Muscle layer of duodenum (tissue), 2 donors: Measurements from ENCODE around the gene MAST3.
"Not testable (repeated sequence)": the region's sequence is repeated elsewhere in the genome, so short reads cannot be mapped to it uniquely, and the experiment has no call there.

Experiments used
- H3K27ac ChIP-seq: one replicate; pipeline ENCODE4 v1.7.0; 2013; ENCODE audit warnings: mild to moderate bottlenecking, low read length
- H3K27me3 ChIP-seq: one replicate; pipeline ENCODE4 v1.7.0; 2013; ENCODE audit warnings: low read depth, mild to moderate bottlenecking, control low read depth, low read length
- H3K36me3 ChIP-seq, 2 donors: one replicate each; pipeline ENCODE4 v1.7.0; 2013; ENCODE audit warnings: low read length in 2 of 2, control low read depth in 1 of 2, mild to moderate bottlenecking in 1 of 2; ENCODE audit not compliant: insufficient read depth in 2 of 2, control insufficient read depth in 1 of 2
- H3K4me1 ChIP-seq, 2 donors: one replicate each; pipeline ENCODE4 v1.7.0; 2013; ENCODE audit warnings: low read length in 2 of 2, mild to moderate bottlenecking in 2 of 2, control low read depth in 1 of 2, moderate library complexity in 1 of 2; ENCODE audit not compliant: insufficient read depth in 2 of 2, control insufficient read depth in 1 of 2
- H3K4me3 ChIP-seq, 2 donors: one replicate each; pipeline ENCODE4 v1.7.0; 2013; ENCODE audit warnings: low read length in 2 of 2, low read depth in 1 of 2, mild to moderate bottlenecking in 1 of 2
- H3K9me3 ChIP-seq, 2 donors: one replicate each; pipeline ENCODE4 v1.7.0; 2013; ENCODE audit warnings: low read length in 2 of 2, control low read depth in 1 of 2, mild to moderate bottlenecking in 1 of 2; ENCODE audit not compliant: control insufficient read depth in 1 of 2
- donor health status: healthy.

Gene MAST3

DNA sequence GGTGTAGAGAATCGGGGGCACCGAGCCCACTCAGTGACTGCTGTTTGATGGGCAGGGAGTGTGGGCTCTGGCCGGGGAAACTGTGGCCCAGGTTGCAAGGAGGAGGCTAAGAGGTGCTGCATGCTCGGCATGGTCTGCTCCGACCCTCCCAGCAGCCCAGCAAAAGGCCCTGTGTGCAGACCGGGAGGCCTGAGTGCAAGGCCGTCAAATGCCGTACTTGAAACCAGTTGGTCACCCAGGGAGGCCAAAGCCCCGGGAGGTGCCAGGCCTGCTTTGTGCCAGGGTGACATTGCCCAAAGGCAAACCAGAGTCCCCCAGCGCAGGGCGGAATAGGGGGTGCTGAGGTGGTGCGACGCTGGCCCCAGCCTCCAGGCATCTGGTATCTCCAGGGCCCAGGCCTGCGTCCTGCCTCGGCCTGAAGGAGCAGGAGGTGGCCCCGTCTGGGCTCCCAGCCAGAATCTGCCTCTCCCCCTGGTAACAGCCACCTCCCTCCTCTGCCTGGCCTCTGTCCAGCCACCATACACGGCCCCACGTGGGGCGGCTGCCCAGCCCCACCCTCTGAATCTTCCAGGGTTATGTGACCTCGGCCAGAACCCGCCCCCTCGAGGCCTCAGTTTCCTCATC lies 59.4 kb downstream of the MAST3 start:
- Histone ChIP-seq H3K4me3 (peak overlapping the region in 1 of 2 donors; percentile 14), H3K9me3 (no peaks in the 10 kb centered on the region), H3K27me3 (no peaks in the 10 kb centered on the region), H3K27ac (peak overlapping the region; percentile 51), H3K36me3 (peaks cover 0 to 11% of the 10 kb centered on the region in 2 donors), H3K4me1 (peaks cover 22 to 59% of the 10 kb centered on the region in 2 donors)

DNA sequence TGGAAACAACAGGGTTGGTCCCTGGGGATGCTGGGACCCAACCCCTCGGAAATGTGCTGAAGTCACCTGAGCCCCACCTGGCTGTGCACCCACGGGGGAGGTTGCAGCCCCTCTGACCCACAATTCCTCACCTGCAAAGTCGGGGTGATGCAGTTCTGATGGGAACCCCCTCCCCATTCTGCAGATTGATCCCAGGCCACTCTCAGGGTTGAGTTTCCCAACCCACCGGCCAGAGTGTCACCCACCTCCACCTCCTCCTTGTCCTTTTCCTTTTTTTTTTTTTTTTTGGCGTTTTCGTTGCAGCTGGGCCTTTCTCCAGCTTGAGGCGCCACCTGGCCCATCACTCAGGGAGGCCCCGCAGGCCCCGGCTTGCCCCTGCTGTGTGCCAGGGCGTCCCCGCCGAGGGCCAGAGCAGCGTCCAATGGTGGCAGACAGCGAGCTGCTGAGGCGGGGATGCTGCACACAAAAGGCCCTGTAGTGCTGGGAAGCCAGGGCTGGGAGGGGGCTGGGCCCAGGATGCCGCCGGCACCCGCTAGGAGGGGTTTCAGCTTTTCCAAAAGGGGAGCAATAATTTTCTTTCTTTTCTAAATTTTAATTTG lies 60.0 kb downstream of the MAST3 start:
- Histone ChIP-seq H3K27me3 (no peaks in the 10 kb centered on the region), H3K27ac (peak overlapping the region; percentile 39), H3K9me3 (no peaks in the 10 kb centered on the region), H3K4me1 (peaks cover 22 to 60% of the 10 kb centered on the region in 2 donors), H3K36me3 (peaks cover 0 to 12% of the 10 kb centered on the region in 2 donors), H3K4me3 (peak overlapping the region in 1 of 2 donors; percentile 14)

DNA sequence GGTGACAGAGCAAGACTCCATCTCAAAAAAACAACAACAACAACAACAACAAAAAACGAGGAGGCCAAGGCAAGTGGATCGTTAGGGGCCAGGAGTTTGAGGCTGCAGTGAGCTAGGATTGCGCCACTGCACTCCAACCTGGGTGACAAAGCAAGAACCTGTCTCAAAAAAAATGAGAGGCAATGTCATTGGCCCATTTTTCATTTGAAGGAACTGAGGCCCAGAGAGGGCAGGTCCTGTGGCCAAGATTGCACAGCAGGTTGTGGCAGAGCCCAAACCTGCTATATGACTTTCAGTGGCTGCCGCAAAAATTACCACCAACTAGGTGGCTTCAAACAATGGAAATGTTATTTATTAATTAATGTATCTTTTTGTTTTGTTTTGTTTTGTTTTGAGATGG lies 60.9 kb downstream of the MAST3 start:
- Histone ChIP-seq H3K36me3 (peaks cover 8 to 18% of the 10 kb centered on the region in 2 donors), H3K27ac (no peak overlapping the region), H3K4me1 (peaks cover 22 to 60% of the 10 kb centered on the region in 2 donors)

DNA sequence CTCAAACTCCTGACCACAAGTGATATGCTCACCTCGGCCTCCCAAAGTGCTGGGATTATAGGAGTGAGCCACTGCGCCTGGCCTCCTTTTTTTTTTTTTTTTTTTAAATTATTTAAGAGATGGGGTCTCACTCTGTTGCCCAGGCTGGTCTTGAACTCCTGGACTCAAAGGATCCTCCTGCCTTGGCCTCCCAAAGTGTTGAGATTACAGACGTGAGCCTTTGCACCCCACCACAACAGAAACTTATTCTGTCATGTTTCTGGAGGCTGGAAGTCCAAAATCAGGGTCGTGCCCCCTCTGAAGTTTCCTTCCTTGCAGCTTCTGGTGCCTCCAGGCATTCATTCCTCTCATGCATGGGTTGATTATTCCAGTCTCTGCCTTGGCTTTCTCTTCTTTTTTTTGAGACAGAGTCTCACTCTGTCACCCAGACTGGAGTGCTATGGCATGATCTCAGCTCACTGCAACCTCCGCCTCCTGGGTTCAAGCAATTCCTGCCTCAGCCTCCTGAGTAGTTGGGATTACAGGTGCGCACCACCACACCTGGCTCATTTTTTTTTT lies 61.6 kb downstream of the MAST3 start:
- H3K4me3 ChIP-seq, H3K27ac ChIP-seq, H3K27me3 ChIP-seq, H3K9me3 ChIP-seq: not testable (repeated sequence)
- Histone ChIP-seq H3K36me3 (peaks cover 8 to 20% of the 10 kb centered on the region in 2 donors), H3K4me1 (peaks cover 19 to 55% of the 10 kb centered on the region in 2 donors)

More for the DNA sequence above, 60.9 kb downstream of the MAST3 start:
- Histone ChIP-seq H3K9me3 (no peaks in the 10 kb centered on the region), H3K4me3 (no peak overlapping the region), H3K27me3 (no peaks in the 10 kb centered on the region)

DNA sequence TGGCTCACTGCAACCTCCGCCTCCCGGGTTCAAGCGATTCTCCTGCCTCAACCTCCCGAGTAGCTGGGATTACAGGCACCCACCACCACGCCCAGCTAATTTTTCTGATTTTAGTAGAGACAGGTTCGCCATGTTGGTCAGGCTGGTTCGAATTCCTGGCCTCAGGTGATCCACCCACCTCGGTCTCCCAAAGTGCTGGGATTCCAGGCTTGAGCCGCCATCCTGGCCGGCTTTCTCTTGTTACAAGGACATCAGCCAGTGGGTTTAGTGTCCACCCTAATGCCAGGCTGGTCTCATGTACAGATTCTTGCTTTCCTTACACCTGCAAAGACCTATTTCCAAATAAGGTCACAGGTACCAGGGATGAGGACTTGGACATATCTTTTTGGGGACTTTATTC lies 62.2 kb downstream of the MAST3 start:
- Histone ChIP-seq H3K27me3 (no peaks in the 10 kb centered on the region), H3K9me3 (no peaks in the 10 kb centered on the region), H3K4me3 (no peak overlapping the region), H3K4me1 (peaks cover 15 to 50% of the 10 kb centered on the region in 2 donors), H3K36me3 (peaks cover 8 to 21% of the 10 kb centered on the region in 2 donors), H3K27ac (no peak overlapping the region)

DNA sequence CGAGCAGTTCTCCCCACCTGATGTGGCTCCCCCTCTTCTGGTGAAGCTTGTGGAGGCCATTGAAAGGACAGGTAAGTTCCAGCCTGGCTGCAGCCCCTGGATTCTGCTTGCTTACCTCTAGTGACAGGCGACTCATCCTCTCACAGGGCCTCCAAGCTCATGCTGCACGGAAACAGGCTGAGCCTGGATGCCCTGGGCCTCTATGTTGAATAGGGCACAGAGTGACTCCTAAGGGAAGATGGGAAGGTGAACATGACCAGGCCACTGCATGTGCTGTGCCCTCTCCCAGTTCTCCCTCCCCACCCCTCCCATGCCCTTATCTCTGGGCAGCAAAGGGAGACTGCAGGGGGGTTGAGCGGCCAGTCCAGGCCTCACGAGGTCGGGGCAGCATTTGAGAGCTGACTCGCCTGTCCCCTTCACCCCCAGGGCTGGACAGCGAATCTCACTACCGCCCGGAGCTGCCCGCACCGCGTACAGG lies 63.0 kb downstream of the MAST3 start:
- H3K9me3 ChIP-seq, result no peaks in the 10 kb centered on the region
- H3K36me3 ChIP-seq, result peaks cover 9 to 23% of the 10 kb centered on the region in 2 donors
- H3K27me3 ChIP-seq, result no peaks in the 10 kb centered on the region
- H3K4me1 ChIP-seq, result peaks cover 15 to 44% of the 10 kb centered on the region in 2 donors
- no peak overlapping the region for H3K27ac ChIP-seq
- peak overlapping the region in 1 of 2 donors; percentile 20 for H3K4me3 ChIP-seq

DNA sequence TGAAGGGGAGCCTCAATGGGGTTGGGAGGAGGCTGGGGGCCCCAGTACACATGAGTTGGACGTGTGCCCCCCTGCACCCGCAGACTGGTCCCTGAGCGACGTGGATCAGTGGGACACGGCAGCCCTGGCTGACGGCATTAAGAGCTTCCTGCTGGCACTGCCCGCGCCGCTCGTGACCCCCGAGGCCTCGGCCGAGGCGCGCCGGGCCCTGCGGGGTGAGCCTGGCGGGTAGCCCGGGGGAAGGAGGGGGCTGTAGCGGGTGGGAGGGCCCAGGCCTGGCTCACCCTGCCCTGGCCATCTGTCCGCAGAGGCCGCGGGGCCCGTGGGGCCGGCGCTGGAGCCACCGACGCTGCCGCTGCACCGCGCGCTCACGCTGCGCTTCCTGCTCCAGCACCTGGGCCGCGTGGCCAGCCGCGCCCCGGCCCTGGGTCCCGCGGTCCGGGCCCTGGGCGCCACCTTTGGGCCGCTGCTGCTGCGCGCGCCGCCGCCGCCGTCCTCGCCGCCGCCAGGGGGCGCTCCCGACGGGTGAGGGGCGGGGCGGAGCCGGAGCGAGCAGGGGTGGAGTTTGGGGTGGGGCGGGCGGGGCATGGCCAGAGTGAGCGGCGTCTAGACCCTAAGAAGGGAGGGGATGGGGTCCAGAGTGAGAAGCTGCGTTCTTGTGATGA lies 63.5 kb downstream of the MAST3 start:
- H3K36me3 ChIP-seq, result peaks cover 15 to 23% of the 10 kb centered on the region in 2 donors
- H3K4me3 ChIP-seq, result peak overlapping the region in 1 of 2 donors; percentile 20
- H3K9me3 ChIP-seq, result no peaks in the 10 kb centered on the region
- H3K27me3 ChIP-seq, result no peaks in the 10 kb centered on the region
- no peak overlapping the region for H3K27ac ChIP-seq
- H3K4me1 ChIP-seq, result peaks cover 15 to 38% of the 10 kb centered on the region in 2 donors

DNA sequence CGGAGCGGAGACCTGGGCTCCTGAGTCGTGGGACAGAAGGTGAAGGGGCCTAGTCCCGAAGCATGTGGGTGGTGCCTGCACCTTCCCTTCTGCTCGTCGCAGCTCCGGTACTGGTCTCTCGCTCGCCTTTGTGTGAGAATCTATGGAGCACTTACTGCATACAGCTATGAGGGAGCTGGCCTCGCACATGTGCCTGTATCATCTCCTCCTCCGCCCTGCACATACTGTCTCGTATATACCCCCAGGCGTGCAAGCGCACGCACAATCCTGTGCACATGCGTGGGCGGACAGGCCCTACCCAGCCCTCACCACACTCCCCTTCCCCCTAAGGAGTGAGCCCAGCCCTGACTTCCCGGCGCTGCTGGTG lies 64.0 kb downstream of the MAST3 start:
- Histone ChIP-seq H3K4me3 (no peak overlapping the region), H3K4me1 (peaks cover 13 to 33% of the 10 kb centered on the region in 2 donors), H3K27ac (no peak overlapping the region), H3K9me3 (no peaks in the 10 kb centered on the region), H3K27me3 (no peaks in the 10 kb centered on the region), H3K36me3 (peaks cover 18 to 28% of the 10 kb centered on the region in 2 donors)

DNA sequence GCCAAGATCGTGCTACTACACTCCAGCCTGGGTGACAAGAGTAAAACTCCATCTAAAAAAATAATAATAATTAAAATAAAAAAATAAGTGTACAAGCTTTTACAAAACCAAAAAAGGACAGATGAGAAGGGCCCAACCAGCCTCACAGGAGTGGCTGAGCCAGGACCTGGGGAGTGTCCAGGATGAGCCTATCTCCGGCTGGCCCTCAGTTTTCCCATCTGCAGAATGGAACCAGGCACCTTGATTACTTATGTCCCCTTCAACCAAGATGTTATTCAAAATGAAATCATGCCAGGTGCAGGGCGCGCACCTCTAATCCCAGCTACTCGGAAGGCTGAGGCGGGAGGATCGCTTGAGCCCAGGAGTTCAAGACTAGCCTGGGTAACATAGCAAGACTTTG lies 66.5 kb downstream of the MAST3 start:
- Histone ChIP-seq H3K4me1 (peaks cover 3 to 19% of the 10 kb centered on the region in 2 donors), H3K4me3 (no peak overlapping the region), H3K27ac (no peak overlapping the region), H3K27me3 (no peaks in the 10 kb centered on the region), H3K9me3 (no peaks in the 10 kb centered on the region), H3K36me3 (peaks cover 18 to 51% of the 10 kb centered on the region in 2 donors)

DNA sequence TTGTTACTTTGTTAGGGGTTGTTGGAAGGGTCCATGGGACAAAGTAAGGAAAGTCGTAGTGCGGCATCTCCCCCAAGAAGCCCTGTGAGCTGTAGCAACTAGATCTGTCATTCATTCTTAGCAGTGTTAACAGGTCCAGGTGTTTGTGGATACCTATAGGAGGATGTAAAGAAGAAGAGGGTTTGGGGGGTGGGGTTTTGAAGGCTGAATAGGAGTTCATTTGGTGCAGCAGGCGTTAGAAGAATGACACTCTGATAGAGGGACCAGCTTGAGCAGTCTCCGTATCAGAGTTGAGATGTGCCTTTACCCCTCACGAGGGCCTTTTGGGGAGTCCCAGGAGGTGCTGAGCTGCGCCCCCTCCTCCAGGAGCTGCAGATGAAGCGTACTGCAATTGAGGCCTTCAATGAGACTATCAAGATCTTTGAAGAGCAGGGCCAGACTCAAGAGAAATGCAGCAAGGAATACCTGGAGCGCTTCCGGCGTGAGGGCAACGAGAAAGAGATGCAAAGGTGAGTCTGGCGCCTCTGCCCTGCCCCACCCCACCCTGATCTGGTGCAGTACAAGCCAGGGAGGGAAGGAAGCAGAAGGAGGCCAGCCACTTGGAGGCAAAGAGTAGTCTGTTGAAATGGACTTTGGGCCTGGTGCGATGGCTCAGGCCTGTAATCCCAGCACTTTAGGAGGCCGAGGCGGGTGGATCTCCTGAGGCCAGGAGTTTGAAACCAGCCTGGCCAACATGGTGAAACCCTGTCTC lies 68.4 kb downstream of the MAST3 start:
- peaks cover 18 to 51% of the 10 kb centered on the region in 2 donors for H3K36me3 ChIP-seq

More for the DNA sequence above, 68.4 kb downstream of the MAST3 start:
- no peaks in the 10 kb centered on the region for H3K27me3 ChIP-seq
- H3K9me3 ChIP-seq, result no peaks in the 10 kb centered on the region
- H3K4me3 ChIP-seq, result no peak overlapping the region
- no peak overlapping the region for H3K27ac ChIP-seq
- H3K4me1 ChIP-seq, result peaks cover 3 to 8% of the 10 kb centered on the region in 2 donors
